AG04450 (cell line): Measurements from ENCODE around the gene BAIAP2L2. TPM values are rescaled to one million over a fixed set of nuclear protein-coding genes. Genes with fewer than 3 reads are reported as not detected.

Experiments
- CTCF ChIA-PET: fragments of 300-600, 350-600 bp; formaldehyde crosslinking; extraction: SDS; loops from one replicate; lab custom pipeline; 2022; ENCODE audit warnings: antibody characterized with exemption, inconsistent platforms; lab: Charles Lee
- POLR2A ChIA-PET: fragments of 350-600 bp; formaldehyde crosslinking; extraction: SDS; loops from one replicate; lab custom pipeline; 2021; ENCODE audit warnings: antibody characterized with exemption, inconsistent platforms; lab: Yijun Ruan, JAX
- DNase-seq: peaks from one replicate; pipeline ENCODE4 v3.0.0-alpha.2; 2011; ENCODE audit warnings: low read depth, low spot score
- H3K27ac ChIP-seq: one replicate; pipeline ENCODE4 v1.5.1; 2012; ENCODE audit warnings: low read depth, low read length, control low read depth
- H3K27me3 ChIP-seq: one replicate; pipeline ENCODE4 v1.6.0; 2012; ENCODE audit warnings: low read length; ENCODE audit not compliant: control insufficient read depth, insufficient read depth
- H3K4me3 ChIP-seq: 2 replicates; pipeline ENCODE4 v1.5.1; 2011; ENCODE audit warnings: mild to moderate bottlenecking, low read depth, low read length, control low read depth
- H3K9me3 ChIP-seq: 2 replicates; pipeline ENCODE4 v1.5.1; 2012; ENCODE audit warnings: low read length; ENCODE audit not compliant: control insufficient read depth, insufficient read depth
- CTCF ChIP-seq: IDR thresholded peaks from 2 replicates; pipeline ENCODE4 v1.5.1; 2011; ENCODE audit warnings: low read depth, low read length, control low read depth, inconsistent platforms
- polyA plus RNA-seq: library from polyadenylated mRNA; depleted of rRNA; stranded (reverse); fragments of >200 nt; gene quantifications from 2 replicates; pipeline ENCODE4 v1.2.3, GENCODE V29; 2011

The BAIAP2L2 gene
- polyA plus RNA-seq, 1 experiment = 0.04 TPM

- ChIA-PET CTCF (interaction anchor here (0.5 to 2.2 kb wide), 34 partner anchors 8 to 818 kb away, joined by 3 to 23 read pairs (median 4); partner anchors contain the start of genes PLA2G6 and TOMM22), POLR2A (interaction anchor here (0.5 to 0.9 kb wide), 3 partner anchors 66 to 429 kb away, joined by 3 to 4 read pairs (median 3); partner anchors contain the start of genes C22orf23 and POLR2F)
- Histone ChIP-seq H3K9me3 (peaks cover 4% of the 10 kb centered on the region; the same call in 1 of the 2 replicates), H3K27ac (no peak overlapping the region), H3K4me3 (no peak overlapping the region), H3K27me3 (peaks cover 4% of the 10 kb centered on the region)
- DNase-seq = peak; percentile 30
- TF ChIP-seq CTCF = peak; percentile 73
Observed at GRCh38 chr22:38051900-38052862, 58.3 kb downstream of the BAIAP2L2 start.

- POLR2A ChIA-PET = no interaction called here
- Histone ChIP-seq H3K4me3 (no peak overlapping the region), H3K9me3 (no peaks in the 10 kb centered on the region), H3K27ac (no peak overlapping the region), H3K27me3 (peaks cover 6% of the 10 kb centered on the region)
- no peak for DNase-seq
- CTCF ChIA-PET = interaction anchor here (1.0 to 1.7 kb wide), 4 partner anchors 23 to 631 kb away, joined by 3 to 8 read pairs (median 4); partner anchors contain the start of gene TOMM22
- TF ChIP-seq CTCF = no peak
Observed at GRCh38 chr22:38051261-38051660, 59.2 kb downstream of the BAIAP2L2 start.

GRCh38 chr22:38050720-38051119 lies 59.8 kb downstream of the BAIAP2L2 start:
- DNase-seq = no peak
- CTCF ChIA-PET = interaction anchor here (0.7 to 1.0 kb wide), 2 partner anchors 19 to 522 kb away, joined by 3 to 4 read pairs; no protein-coding TSS in a partner anchor

GRCh38 chr22:38049812-38050619 lies 60.5 kb downstream of the BAIAP2L2 start:
- H3K9me3 ChIP-seq = no peaks in the 10 kb centered on the region
- ChIA-PET POLR2A (interaction anchor here (1.0 kb wide), 1 partner anchor 15 kb away, joined by 3 read pairs; no protein-coding TSS in a partner anchor), CTCF (interaction anchor here (0.5 to 1.0 kb wide), 5 partner anchors 20 to 675 kb away, joined by 3 to 4 read pairs (median 3); partner anchors contain the start of gene TOMM22)
- H3K27ac ChIP-seq = no peak overlapping the region
- H3K4me3 ChIP-seq = no peak overlapping the region
- DNase-seq = no peak
- peaks cover 6% of the 10 kb centered on the region for H3K27me3 ChIP-seq
- TF ChIP-seq CTCF = no peak

More at GRCh38 chr22:38050720-38051119, 59.8 kb downstream of the BAIAP2L2 start:
- Histone ChIP-seq H3K4me3 (no peak overlapping the region), H3K27me3 (peaks cover 6% of the 10 kb centered on the region), H3K9me3 (no peaks in the 10 kb centered on the region), H3K27ac (no peak overlapping the region)
- POLR2A ChIA-PET = no interaction called here
- TF ChIP-seq CTCF = no peak
